Smooth muscle cell (in vitro differentiated cells): ENCODE data around the gene AGR3. TPM values are rescaled to one million over a fixed set of nuclear protein-coding genes. Genes with fewer than 3 reads are reported as not detected.

Source experiments
- DNase-seq: peaks from one replicate; lab custom pipeline; 2025; ENCODE audit not compliant: unreplicated experiment; lab: John Stamatoyannopoulos, UW
- H2AFZ ChIP-seq: fragments of 200-600 bp; sonication (generic); 2 replicates; pipeline ENCODE4 v1.6.0; 2016; ENCODE audit warnings: antibody characterized with exemption, low read depth, mild to moderate bottlenecking
- H3F3A ChIP-seq: fragments of 200-600 bp; sonication (generic); 2 replicates; pipeline ENCODE4 v1.6.0; 2017; ENCODE audit warnings: antibody characterized with exemption, low read depth
- H3K27ac ChIP-seq: fragments of 200-600 bp; sonication (generic); 2 replicates; pipeline ENCODE4 v1.5.1; 2016; ENCODE audit warnings: low read depth, mild to moderate bottlenecking
- H3K27me3 ChIP-seq: fragments of 200-600 bp; sonication (generic); 2 replicates; pipeline ENCODE4 v1.6.1; 2016; ENCODE audit warnings: low read depth, mild to moderate bottlenecking
- H3K36me3 ChIP-seq: fragments of 200-600 bp; sonication (generic); 2 replicates; pipeline ENCODE4 v1.5.1; 2016; ENCODE audit warnings: low read depth
- H3K4me1 ChIP-seq: fragments of 200-600 bp; sonication (generic); 2 replicates; pipeline ENCODE4 v1.5.1; 2016; ENCODE audit warnings: low read depth
- H3K4me2 ChIP-seq: fragments of 200-600 bp; sonication (generic); 2 replicates; pipeline ENCODE4 v1.6.0; 2016; ENCODE audit warnings: mild to moderate bottlenecking
- H3K4me3 ChIP-seq: fragments of 200-600 bp; sonication (generic); 2 replicates; pipeline ENCODE4 v1.5.1; 2016; ENCODE audit warnings: mild to moderate bottlenecking
- H3K79me2 ChIP-seq: fragments of 200-600 bp; sonication (generic); 2 replicates; pipeline ENCODE4 v1.6.0; 2016; ENCODE audit warnings: low read depth, mild to moderate bottlenecking
- H3K9ac ChIP-seq: fragments of 200-600 bp; sonication (generic); 2 replicates; pipeline ENCODE4 v1.6.0; 2016; ENCODE audit warnings: low read depth
- H3K9me3 ChIP-seq: fragments of 200-600 bp; sonication (generic); replicated peaks from 2 replicates; pipeline ENCODE4 v1.5.1; 2016; ENCODE audit warnings: low read depth
- H4K20me1 ChIP-seq: fragments of 200-600 bp; sonication (generic); 2 replicates; pipeline ENCODE4 v1.6.0; 2016; ENCODE audit warnings: low read depth
- CTCF ChIP-seq: fragments of 200-600 bp; sonication (generic); IDR thresholded peaks from 2 replicates; pipeline ENCODE4 v1.5.1; 2017; ENCODE audit warnings: borderline replicate concordance, mild to moderate bottlenecking, antibody characterized with exemption; ENCODE audit not compliant: insufficient read depth, poor library complexity, severe bottlenecking
- WGBS: methylation state at CpG from one replicate; pipeline ENCODE4 v1.1.7; 2016; ENCODE audit warnings: low lambda C conversion rate; 5-methylcytosine and 5-hydroxymethylcytosine counted together
- polyA plus RNA-seq: library from polyadenylated mRNA; unstranded; fragments of >200 nt; fragmentation: Nextera tagmentation; extraction: Ambion mirVana; gene quantifications from 2 replicates; pipeline ENCODE4 v1.2.1, GENCODE V29; 2016
- total RNA-seq: library from RNA; depleted of rRNA; stranded (reverse); fragments of >200 nt; gene quantifications from 2 replicates; pipeline ENCODE4 v1.2.3, GENCODE V29; 2014

AGR3 gene
- total RNA-seq (not detected in 2 replicates), polyA plus RNA-seq (not detected in 2 replicates)

GRCh38 chr7:16881844-16882243 lies at the start of gene AGR3:
Gene AGR3, minus strand, starts transcription at chr7:16881983. Its CDS starts 3,365 bp downstream, at chr7:16878618.
- Histone ChIP-seq H3K27ac (no peak within 1 kb of the TSS), H3K9me3 (no peaks in the 10 kb centered on the region), H3F3A (no peaks in the 10 kb centered on the region), H3K27me3 (no peaks in the 10 kb centered on the region), H3K9ac (no peak within 1 kb of the TSS), H3K36me3 (no peaks in the 10 kb centered on the region), H2AFZ (no peak within 1 kb of the TSS), H3K4me1 (no peaks in the 10 kb centered on the region), H3K4me2 (no peak within 1 kb of the TSS), H3K79me2 (no peaks in the 10 kb centered on the region), H3K4me3 (peak within 1 kb of the TSS; percentile 41), H4K20me1 (no peaks in the 10 kb centered on the region)
- TF ChIP-seq CTCF, result no peak
- 92% methylated on average over 1 of the region's 1 CpG for WGBS
- DNase-seq, result no peak

GRCh38 chr7:16930946-16931345 lies 49.2 kb upstream of the AGR3 start:
- Histone ChIP-seq H3K36me3 (no peaks in the 10 kb centered on the region), H4K20me1 (no peaks in the 10 kb centered on the region), H3K4me2 (no peak overlapping the region), H3K9me3 (no peaks in the 10 kb centered on the region), H3K27ac (no peak overlapping the region), H3K27me3 (no peaks in the 10 kb centered on the region), H3K9ac (no peak overlapping the region), H2AFZ (no peak overlapping the region), H3K4me1 (no peaks in the 10 kb centered on the region), H3F3A (no peaks in the 10 kb centered on the region), H3K4me3 (no peak overlapping the region), H3K79me2 (no peaks in the 10 kb centered on the region)
- no peak for DNase-seq
- WGBS, result 91% methylated on average over 4 of the region's 4 CpGs
- no peak for TF ChIP-seq CTCF

GRCh38 chr7:16929146-16929762 lies 47.5 kb upstream of the AGR3 start:
- 90% methylated on average over 1 of the region's 1 CpG for WGBS
- H3K4me1 ChIP-seq, result no peaks in the 10 kb centered on the region
- H3K4me3 ChIP-seq, result no peak overlapping the region
- DNase-seq, result no peak
- H3K27me3 ChIP-seq, result no peaks in the 10 kb centered on the region
- H3K9me3 ChIP-seq, result no peaks in the 10 kb centered on the region
- no peak overlapping the region for H2AFZ ChIP-seq
- no peaks in the 10 kb centered on the region for H3K36me3 ChIP-seq
- no peaks in the 10 kb centered on the region for H4K20me1 ChIP-seq
- H3K79me2 ChIP-seq, result no peaks in the 10 kb centered on the region
- no peaks in the 10 kb centered on the region for H3F3A ChIP-seq
- no peak overlapping the region for H3K9ac ChIP-seq
- H3K27ac ChIP-seq, result no peak overlapping the region
- H3K4me2 ChIP-seq, result no peak overlapping the region
- no peak for TF ChIP-seq CTCF

GRCh38 chr7:16926861-16927260 lies 45.1 kb upstream of the AGR3 start:
- Histone ChIP-seq H3K9me3 (no peaks in the 10 kb centered on the region), H3K27ac (peak overlapping the region; percentile 20), H3F3A (no peaks in the 10 kb centered on the region), H3K9ac (no peak overlapping the region), H3K4me2 (no peak overlapping the region), H3K4me1 (peaks cover 2% of the 10 kb centered on the region), H3K4me3 (no peak overlapping the region), H4K20me1 (no peaks in the 10 kb centered on the region), H2AFZ (no peak overlapping the region), H3K36me3 (no peaks in the 10 kb centered on the region), H3K27me3 (no peaks in the 10 kb centered on the region), H3K79me2 (no peaks in the 10 kb centered on the region)
- DNase-seq, result no peak
- TF ChIP-seq CTCF, result no peak
- WGBS, result 85% methylated on average over 1 of the region's 1 CpG
